ENCODE measurements around the gene ALS2CL. TPM values are rescaled to one million over a fixed set of nuclear protein-coding genes. Genes with fewer than 3 reads are reported as not detected.

Gene ALS2CL
- total RNA-seq, 2 experiments from 2014 or later = 5.1 TPM

DNA sequence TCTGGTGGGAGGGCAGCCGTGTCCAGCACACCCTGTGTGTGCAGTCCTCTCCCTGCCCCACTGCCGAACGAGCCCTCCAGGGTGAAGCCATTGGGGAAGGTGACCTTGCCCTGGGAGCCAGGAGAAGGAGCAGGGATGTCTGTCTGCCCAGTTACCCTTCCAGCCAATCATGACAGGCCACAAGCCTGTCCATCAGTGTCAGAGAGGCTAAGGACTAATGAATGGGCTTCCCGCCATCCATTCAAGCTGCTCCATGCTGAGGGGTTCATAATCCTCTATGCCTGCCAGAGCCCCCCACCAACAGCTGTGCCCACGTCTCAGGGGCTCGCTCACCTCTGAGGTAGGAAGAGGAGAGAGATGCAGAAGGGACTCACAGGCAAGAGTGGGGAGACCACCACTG is 15.2 kb downstream of the ALS2CL start:
- CTCF ChIA-PET = no interaction called here
- H3K27ac Mint-ChIP-seq = no peak overlapping the region
- peaks cover 9% of the 10 kb centered on the region for H3K36me3 Mint-ChIP-seq (ENCODE audit: low read depth)
- no peak for DNase-seq
- H3K9me3 Mint-ChIP-seq = no peaks in the 10 kb centered on the region
- intact Hi-C loops (cut with micrococcal nuclease) = no loop called here
- H3K4me1 Mint-ChIP-seq (ENCODE audit: low read depth) = no peaks in the 10 kb centered on the region
- no peaks in the 10 kb centered on the region for H3K27me3 Mint-ChIP-seq (ENCODE audit: low read depth)
- no peak overlapping the region for H3K4me3 Mint-ChIP-seq

DNA sequence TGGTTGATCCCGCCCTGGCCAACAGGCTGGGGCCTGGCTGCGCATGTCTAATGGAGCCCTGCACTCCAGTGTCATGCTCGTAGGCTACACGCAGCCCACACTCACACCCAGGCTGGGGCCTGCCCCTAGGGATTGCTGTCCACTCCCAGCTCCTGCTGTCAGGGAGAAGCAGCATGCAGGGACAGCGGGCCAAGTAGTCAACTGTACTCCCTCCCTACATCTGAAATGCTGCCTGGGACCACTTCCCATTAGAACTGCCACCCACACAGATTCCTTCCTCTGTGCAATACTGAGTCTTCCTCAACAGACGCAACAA is 16.1 kb downstream of the ALS2CL start:
- CTCF ChIA-PET = no interaction called here
- H3K36me3 Mint-ChIP-seq (ENCODE audit: low read depth) = peaks cover 9% of the 10 kb centered on the region

DNA sequence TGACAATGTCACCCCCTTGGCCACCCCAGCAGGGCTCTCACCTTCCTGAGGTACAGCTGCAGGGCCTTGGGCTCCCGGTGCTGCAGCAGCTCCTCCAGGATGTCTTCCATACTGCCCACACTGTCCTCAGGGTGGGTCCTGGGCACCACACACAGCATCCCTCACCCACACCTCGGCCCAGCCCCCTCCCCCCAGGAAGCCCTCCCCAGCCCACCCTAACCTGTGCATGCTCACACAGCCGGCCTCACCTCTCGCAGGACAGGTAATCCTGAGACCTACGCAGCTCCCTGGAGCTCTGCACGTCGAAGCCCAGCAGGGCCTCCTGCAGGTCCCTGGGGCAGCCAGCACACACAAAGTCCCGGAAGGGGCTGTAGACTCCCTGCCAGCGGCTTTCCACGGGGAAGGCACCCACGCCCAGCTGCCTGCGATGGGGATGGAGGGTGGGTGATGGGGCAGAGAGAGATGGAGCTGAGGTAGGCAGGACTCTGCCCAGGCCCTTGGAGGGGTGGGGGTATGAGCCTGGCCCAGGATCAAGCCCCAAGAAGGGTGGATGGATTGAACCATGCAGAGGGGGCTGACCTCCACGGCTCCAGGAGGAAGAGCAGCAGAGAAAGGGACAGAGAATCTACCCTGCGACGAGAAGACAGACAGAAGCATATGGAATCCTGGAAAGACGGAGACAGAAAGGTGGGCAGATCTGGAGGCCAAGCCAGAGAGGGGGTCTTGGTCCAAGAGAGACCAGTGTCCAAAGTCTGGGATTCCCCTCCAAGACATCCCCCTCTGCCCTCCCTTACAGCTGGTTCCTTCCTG is 16.7 kb downstream of the ALS2CL start:
- Mint-ChIP-seq H3K36me3 (ENCODE audit: low read depth) (peaks cover 8% of the 10 kb centered on the region), H3K4me3 (no peak overlapping the region), H3K4me1 (ENCODE audit: low read depth) (no peaks in the 10 kb centered on the region), H3K9me3 (no peaks in the 10 kb centered on the region), H3K27ac (no peak overlapping the region), H3K27me3 (ENCODE audit: low read depth) (no peaks in the 10 kb centered on the region)
- no peak for DNase-seq
- CTCF ChIA-PET = no interaction called here
- intact Hi-C loops (cut with micrococcal nuclease) = no loop called here

More for the DNA sequence above, 16.1 kb downstream of the ALS2CL start:
- no peak overlapping the region for H3K4me3 Mint-ChIP-seq
- H3K27ac Mint-ChIP-seq = no peak overlapping the region
- DNase-seq = no peak
- intact Hi-C loops (cut with micrococcal nuclease) = no loop called here
- H3K27me3 Mint-ChIP-seq (ENCODE audit: low read depth) = no peaks in the 10 kb centered on the region
- H3K9me3 Mint-ChIP-seq = no peaks in the 10 kb centered on the region
- H3K4me1 Mint-ChIP-seq (ENCODE audit: low read depth) = no peaks in the 10 kb centered on the region

DNA sequence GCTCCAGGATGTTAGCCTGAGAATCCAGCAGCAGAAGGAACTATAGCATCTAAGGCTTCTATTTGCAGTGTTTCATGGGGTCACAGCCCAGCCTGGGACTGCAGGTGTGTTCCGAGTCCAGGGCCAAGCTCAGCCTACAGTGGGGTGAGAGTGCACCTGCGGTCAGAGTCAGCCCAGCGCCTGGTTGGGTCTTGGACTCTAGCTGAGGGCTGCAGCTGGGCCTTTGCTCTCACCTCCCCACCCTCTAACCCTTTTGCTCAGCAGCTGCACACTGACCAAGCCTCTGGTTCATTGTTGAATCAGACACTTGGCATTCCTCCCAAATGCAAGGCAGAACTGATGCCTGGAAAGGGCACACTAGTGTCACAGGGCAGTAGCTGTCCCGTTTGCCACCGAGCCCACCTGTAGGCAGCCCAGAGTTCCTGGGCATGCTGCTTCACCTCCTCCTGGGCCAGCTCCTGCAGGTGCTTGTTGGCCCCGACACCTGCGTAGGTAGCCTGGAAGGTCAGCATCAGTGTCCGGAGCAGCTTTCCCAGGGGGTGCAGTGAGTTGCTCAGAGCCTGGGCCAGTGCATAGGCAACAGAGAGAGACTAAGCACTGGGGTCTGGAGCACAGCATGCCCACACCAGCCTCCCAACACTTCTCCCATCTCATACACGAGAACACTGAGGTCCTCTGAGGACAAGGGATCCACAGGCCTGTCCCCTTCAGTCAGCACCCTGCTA is 17.5 kb downstream of the ALS2CL start:
- no peak for DNase-seq
- Mint-ChIP-seq H3K36me3 (ENCODE audit: low read depth) (peaks cover 8% of the 10 kb centered on the region), H3K4me1 (ENCODE audit: low read depth) (no peaks in the 10 kb centered on the region), H3K27me3 (ENCODE audit: low read depth) (no peaks in the 10 kb centered on the region), H3K4me3 (no peak overlapping the region), H3K9me3 (no peaks in the 10 kb centered on the region), H3K27ac (no peak overlapping the region)
- intact Hi-C loops (cut with micrococcal nuclease) = no loop called here
- CTCF ChIA-PET = no interaction called here

DNA sequence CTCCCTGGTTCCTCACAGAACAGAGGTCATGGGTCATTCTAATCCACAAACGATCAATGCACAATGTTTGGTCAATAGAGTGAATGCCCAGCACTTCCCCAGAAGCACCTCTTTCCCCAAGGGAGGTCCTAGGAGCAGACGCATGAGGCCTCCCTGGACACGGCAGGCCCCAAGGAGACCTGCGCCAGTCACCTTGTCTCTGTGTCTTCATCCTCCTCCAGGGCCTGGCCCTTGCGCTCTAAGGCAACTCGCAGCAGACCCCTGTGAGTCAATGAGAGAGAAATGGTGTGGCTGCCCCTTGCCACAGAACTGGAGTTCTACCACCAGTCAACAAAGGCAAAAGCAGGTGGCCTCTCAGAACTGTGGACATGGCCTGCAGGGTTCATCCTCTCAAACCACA is 18.1 kb downstream of the ALS2CL start:
- Mint-ChIP-seq H3K9me3 (no peaks in the 10 kb centered on the region), H3K4me3 (no peak overlapping the region), H3K27me3 (ENCODE audit: low read depth) (no peaks in the 10 kb centered on the region), H3K4me1 (ENCODE audit: low read depth) (no peaks in the 10 kb centered on the region), H3K36me3 (ENCODE audit: low read depth) (peaks cover 8% of the 10 kb centered on the region), H3K27ac (no peak overlapping the region)
- intact Hi-C loops (cut with micrococcal nuclease) = no loop called here
- DNase-seq = no peak
- CTCF ChIA-PET = no interaction called here

DNA sequence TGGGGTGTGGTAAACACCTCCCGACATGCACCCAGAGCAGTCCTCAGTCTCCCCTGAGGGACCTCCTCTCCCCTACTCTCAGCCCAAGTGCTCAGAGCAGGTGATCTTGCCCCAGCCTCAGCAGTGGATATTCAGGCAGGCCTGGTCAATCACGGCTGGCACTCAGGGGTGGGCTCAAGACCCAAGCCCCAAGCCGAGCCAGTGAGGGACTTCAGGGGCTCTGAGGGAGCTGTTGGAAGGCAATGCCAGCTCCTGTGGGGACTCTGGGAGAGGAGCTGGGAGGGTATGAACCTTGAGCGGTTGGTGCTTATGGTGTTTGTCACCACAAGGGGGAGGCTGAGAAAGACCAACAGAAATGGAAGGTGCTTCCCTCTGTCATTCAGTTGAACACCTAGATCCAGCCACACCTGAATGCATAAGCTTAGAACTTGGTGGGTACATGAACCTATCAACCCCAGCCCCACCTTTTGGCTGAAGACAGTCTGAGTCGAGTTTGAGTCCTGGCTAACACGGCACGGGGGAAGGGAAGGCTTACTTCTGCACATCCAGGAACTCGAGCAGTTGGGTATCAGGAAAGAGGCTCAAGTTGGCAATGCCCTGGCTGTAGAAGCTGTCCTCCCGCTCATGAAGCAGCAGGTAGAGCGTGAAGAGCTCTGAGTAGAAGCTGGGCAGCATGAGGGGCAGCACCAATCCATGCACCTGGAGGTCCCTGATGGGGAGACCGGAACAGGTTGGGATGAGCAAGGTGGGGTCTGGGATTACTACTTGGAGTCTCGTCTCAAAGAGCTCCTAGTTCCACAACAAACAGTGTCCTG is 19.2 kb downstream of the ALS2CL start:
- peaks cover 6% of the 10 kb centered on the region for H3K36me3 Mint-ChIP-seq (ENCODE audit: low read depth)
- CTCF ChIA-PET = no interaction called here
- DNase-seq = peak; percentile 1
- H3K27me3 Mint-ChIP-seq (ENCODE audit: low read depth) = no peaks in the 10 kb centered on the region
- H3K27ac Mint-ChIP-seq = no peak overlapping the region
- H3K4me3 Mint-ChIP-seq = no peak overlapping the region
- no peaks in the 10 kb centered on the region for H3K9me3 Mint-ChIP-seq
- intact Hi-C loops (cut with micrococcal nuclease) = no loop called here
- H3K4me1 Mint-ChIP-seq (ENCODE audit: low read depth) = no peaks in the 10 kb centered on the region

DNA sequence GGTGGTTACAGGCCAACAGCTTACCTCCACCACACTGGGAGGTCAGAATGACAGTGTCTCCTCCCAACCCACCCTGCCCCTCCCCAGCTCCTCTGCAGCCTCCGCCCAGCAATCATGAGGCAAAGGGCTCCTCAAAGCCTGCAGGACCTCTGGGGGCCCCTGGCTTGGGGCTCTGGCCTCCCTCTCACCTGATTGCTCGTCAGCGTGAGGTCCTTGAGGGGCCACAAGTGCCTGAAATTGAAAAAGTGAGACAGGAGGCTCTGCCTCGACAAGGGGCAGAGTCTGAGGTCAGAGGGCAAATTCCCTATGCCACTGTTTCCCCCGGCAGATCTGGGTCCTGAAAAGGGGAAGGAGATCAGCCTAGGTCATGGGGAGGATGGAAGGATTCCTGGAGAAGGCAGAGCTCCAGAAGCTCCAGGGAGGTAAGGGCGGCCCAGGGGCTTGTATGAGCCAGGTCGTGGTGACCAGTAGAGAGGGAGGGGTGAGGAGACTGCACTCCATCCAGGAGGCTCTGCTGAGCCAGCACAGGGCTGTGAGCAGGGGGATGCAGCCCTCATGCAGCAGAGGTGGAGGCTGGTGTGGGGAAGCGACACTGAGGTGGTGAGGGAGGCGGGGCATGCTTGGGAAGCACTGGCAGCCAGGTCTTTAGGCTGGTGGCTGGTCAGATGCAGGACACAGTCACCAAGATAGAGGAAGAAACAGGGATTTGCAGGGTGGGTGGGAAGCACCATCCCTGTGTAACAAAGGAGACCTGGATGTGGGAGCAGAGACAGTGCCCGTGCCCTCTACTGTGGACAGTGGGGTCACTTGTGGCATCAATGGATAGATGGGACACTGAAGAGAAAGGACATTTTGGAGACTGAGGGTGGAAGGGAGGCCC is 20.1 kb downstream of the ALS2CL start:
- no peak for DNase-seq
- Mint-ChIP-seq H3K4me1 (ENCODE audit: low read depth) (no peaks in the 10 kb centered on the region), H3K4me3 (no peak overlapping the region), H3K27ac (no peak overlapping the region), H3K9me3 (no peaks in the 10 kb centered on the region), H3K27me3 (ENCODE audit: low read depth) (no peaks in the 10 kb centered on the region), H3K36me3 (ENCODE audit: low read depth) (peaks cover 6% of the 10 kb centered on the region)
- intact Hi-C loops (cut with micrococcal nuclease) = no loop called here
- CTCF ChIA-PET = no interaction called here

DNA sequence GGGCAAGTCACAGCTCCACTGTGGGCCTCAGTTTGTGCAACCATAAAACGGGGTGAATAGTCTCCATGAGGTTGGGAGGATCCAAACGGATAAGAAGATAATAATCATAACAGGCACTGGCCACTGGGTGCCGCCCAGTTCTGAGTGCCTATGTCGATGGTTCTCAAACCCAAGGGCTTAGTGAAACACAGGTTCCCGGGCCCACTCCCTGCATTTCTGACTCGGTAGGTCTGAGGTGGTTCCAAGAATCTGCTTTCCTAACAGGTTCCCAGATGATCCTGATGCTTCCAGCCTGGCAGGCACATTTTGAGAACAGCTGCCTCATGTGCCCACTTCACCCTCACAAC is 21.2 kb downstream of the ALS2CL start:
- Mint-ChIP-seq H3K9me3 (no peaks in the 10 kb centered on the region), H3K27me3 (ENCODE audit: low read depth) (no peaks in the 10 kb centered on the region), H3K36me3 (ENCODE audit: low read depth) (peaks cover 6% of the 10 kb centered on the region), H3K4me1 (ENCODE audit: low read depth) (no peaks in the 10 kb centered on the region), H3K27ac (no peak overlapping the region), H3K4me3 (no peak overlapping the region)
- DNase-seq = peak; percentile 1
- CTCF ChIA-PET = interaction anchor here (2.0 kb wide), 1 partner anchor 183 kb away, joined by 5 read pairs; no protein-coding TSS in a partner anchor
- intact Hi-C loops (cut with micrococcal nuclease) = no loop called here

DNA sequence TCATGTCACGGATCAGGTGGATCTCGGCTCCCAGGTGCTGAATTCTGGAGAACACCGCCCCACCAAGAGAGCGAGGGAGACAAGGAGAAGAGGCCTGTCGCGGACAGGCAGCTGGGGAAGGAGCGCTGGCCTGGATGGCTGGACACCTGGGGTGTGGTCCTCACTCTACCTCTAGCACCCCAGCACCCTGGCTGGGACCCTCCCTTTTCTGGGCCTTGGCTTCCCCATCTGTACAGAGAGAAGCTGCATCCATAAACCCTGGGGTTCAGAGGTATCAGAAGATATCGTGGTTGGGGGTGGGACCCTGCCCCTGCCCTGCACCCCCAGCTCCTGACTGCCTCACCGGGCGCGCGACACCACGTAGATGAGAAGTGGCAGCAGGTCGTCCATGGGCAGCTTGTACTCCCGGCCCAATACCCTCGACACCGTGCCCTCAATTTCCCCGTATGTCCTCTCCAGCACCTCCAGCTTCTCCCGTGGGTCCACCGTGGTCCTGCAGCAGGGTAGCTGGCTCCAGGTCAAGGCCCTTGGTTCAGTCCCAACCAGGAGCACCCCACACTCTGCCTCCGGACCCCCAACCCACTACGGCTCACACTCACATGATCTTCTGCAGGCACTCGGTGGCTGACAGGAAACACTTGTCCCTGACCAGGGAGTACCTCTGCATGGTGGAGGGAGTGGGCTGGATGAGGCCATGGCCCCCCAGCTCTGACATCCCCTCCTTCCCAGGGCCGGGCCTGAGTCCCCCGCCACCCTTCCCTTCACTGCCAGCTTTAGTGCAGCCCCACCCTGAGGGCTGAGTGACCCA is 21.7 kb downstream of the ALS2CL start:
- Mint-ChIP-seq H3K36me3 (ENCODE audit: low read depth) (peaks cover 6% of the 10 kb centered on the region), H3K9me3 (no peaks in the 10 kb centered on the region), H3K27me3 (ENCODE audit: low read depth) (no peaks in the 10 kb centered on the region), H3K4me3 (no peak overlapping the region), H3K27ac (no peak overlapping the region), H3K4me1 (ENCODE audit: low read depth) (no peaks in the 10 kb centered on the region)
- intact Hi-C loops (cut with micrococcal nuclease) = no loop called here
- peak; percentile 2 for DNase-seq
- CTCF ChIA-PET = interaction anchor here (2.0 kb wide), 1 partner anchor 182 kb away, joined by 5 read pairs; no protein-coding TSS in a partner anchor

DNA sequence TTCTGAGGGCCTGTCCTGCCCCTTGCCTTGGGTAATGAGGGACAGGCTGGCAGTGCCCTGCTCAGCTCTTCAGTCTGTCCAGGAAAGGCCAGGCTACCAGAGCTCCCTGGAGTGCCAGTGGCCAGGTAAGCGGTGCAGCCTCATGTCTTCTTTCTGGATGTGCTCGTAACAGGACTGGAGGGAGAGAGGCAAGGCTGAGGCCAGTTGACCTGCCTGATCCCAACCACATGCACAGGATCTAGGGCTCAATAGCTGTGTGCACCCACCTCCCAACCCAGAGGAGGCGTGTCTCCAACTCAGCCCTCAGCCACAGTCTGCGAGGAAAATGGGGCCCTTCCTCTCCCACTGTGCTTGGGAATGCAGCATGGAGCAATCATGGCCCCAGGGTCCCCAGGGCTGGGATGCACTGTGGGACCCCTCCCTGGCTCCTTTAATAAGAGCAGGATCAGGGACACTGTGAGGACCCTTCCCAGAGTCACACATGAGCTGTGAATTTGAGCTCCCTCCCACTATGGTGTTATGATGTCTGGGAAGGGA is 22.5 kb downstream of the ALS2CL start:
- Mint-ChIP-seq H3K4me1 (ENCODE audit: low read depth) (no peaks in the 10 kb centered on the region), H3K4me3 (no peak overlapping the region), H3K27me3 (ENCODE audit: low read depth) (no peaks in the 10 kb centered on the region), H3K27ac (no peak overlapping the region), H3K9me3 (no peaks in the 10 kb centered on the region), H3K36me3 (ENCODE audit: low read depth) (peaks cover 6% of the 10 kb centered on the region)
- intact Hi-C loops (cut with micrococcal nuclease) = no loop called here
- CTCF ChIA-PET = interaction anchor here (0.6 to 2.0 kb wide), 2 partner anchors 181 to 977 kb away, joined by 5 read pairs; no protein-coding TSS in a partner anchor
- DNase-seq = peak; percentile 3
